Vagina (tissue), 2 donors: ENCODE results near the gene SNAPC3. TPM values are rescaled to one million over a fixed set of nuclear protein-coding genes. Genes with fewer than 3 reads are reported as not detected.

Experiments used
- DNase-seq, 2 donors: peaks; one replicate each; pipeline ENCODE4 v3.0.0-alpha.2; 2017; ENCODE audit errors: extremely low spot score in 2 of 2
- H3K27ac ChIP-seq: fragments of 200-600 bp; sonication (generic); one replicate; pipeline ENCODE4 v1.5.1; 2019
- H3K27me3 ChIP-seq: fragments of 200-600 bp; sonication (generic); one replicate; pipeline ENCODE4 v1.5.1; 2019
- H3K36me3 ChIP-seq, 2 donors: fragments of 200-600 bp; sonication (generic); one replicate each; pipeline ENCODE4 v1.5.1; 2017 to 2019
- H3K4me1 ChIP-seq: fragments of 200-600 bp; sonication (generic); one replicate; pipeline ENCODE4 v1.5.1; 2019
- H3K4me3 ChIP-seq, 2 donors: fragments of 200-600 bp; sonication (generic); 1 replicate in 1 of 2; 2 replicates in 1 of 2; pipeline ENCODE4 v1.5.1; 2016 to 2019
- H3K9me3 ChIP-seq: fragments of 200-600 bp; sonication (generic); one replicate; pipeline ENCODE4 v1.5.1; 2019
- CTCF ChIP-seq, 3 experiments: fragments of 450-650 bp in 2 of 3; fragments of 200-600 bp in 1 of 3; sonication (generic) in 1 of 3; IDR thresholded peaks; one replicate each; pipeline ENCODE4 v1.5.1; 2017 to 2019; ENCODE audit warnings: antibody characterized with exemption in 3 of 3, mild to moderate bottlenecking in 2 of 3, moderate library complexity in 2 of 3
- POLR2A ChIP-seq, 2 donors: fragments of 450-650 bp; IDR thresholded peaks; one replicate each; pipeline ENCODE4 v1.6.1; 2017; ENCODE audit warnings: antibody characterized with exemption in 2 of 2, mild to moderate bottlenecking in 2 of 2, moderate library complexity in 2 of 2
- POLR2AphosphoS5 ChIP-seq, 2 donors: sonication (generic); formaldehyde crosslinking; IDR thresholded peaks; one replicate each; pipeline ENCODE4 v1.9.0; 2017; ENCODE audit warnings: antibody characterized with exemption in 2 of 2, mild to moderate bottlenecking in 2 of 2, low read depth in 1 of 2; ENCODE audit not compliant: insufficient read depth in 1 of 2
- intact Hi-C: fragments of 100-400 bp; cut with DNase I; formaldehyde crosslinking; loops from one replicate; pipeline ENCODE4 v1.15.1; 2023
- total RNA-seq: library from RNA; depleted of rRNA; stranded (reverse); fragments of >200 nt; gene quantifications from one replicate; pipeline ENCODE4 v1.2.3, GENCODE V29; 2016

The SNAPC3 gene
- total RNA-seq, 1 donor from 2014 or later, result 22.6 TPM

- intact Hi-C loops, result no loop called here
Measured at GRCh38 chr9:15498246-15498995, 75.7 kb downstream of the SNAPC3 start.

GRCh38 chr9:15499139-15499538 lies 76.5 kb downstream of the SNAPC3 start:
- no peak for DNase-seq
- no peaks in the 10 kb centered on the region for H3K36me3 ChIP-seq
- H3K4me1 ChIP-seq, result no peaks in the 10 kb centered on the region
- no peak overlapping the region for H3K27ac ChIP-seq
- no peaks in the 10 kb centered on the region for H3K27me3 ChIP-seq
- H3K9me3 ChIP-seq, result no peaks in the 10 kb centered on the region
- intact Hi-C loops, result no loop called here
- TF ChIP-seq POLR2AphosphoS5 (IDR thresholded peaks at IDR 0.05; ENCODE audit: insufficient read depth in 1 of 2, low read depth in 1 of 2) (no peak), POLR2A (IDR thresholded peaks at IDR 0.05) (no peak), CTCF (IDR thresholded peaks at IDR 0.05) (no peak)
- H3K4me3 ChIP-seq, result no peak overlapping the region

More at GRCh38 chr9:15498246-15498995, 75.7 kb downstream of the SNAPC3 start:
- H3K27me3 ChIP-seq, result no peaks in the 10 kb centered on the region
- no peak for TF ChIP-seq CTCF (IDR thresholded peaks at IDR 0.05)
- TF ChIP-seq POLR2A (IDR thresholded peaks at IDR 0.05), result no peak
- no peak for TF ChIP-seq POLR2AphosphoS5 (IDR thresholded peaks at IDR 0.05; ENCODE audit: insufficient read depth in 1 of 2, low read depth in 1 of 2)
- H3K4me1 ChIP-seq, result no peaks in the 10 kb centered on the region
- no peak overlapping the region for H3K27ac ChIP-seq
- no peak overlapping the region for H3K4me3 ChIP-seq
- no peak for DNase-seq
- no peaks in the 10 kb centered on the region for H3K36me3 ChIP-seq
- H3K9me3 ChIP-seq, result no peaks in the 10 kb centered on the region

GRCh38 chr9:15501179-15501578 lies 78.5 kb downstream of the SNAPC3 start:
- no peak overlapping the region for H3K4me3 ChIP-seq
- intact Hi-C loops, result no loop called here
- H3K4me1 ChIP-seq, result no peaks in the 10 kb centered on the region
- H3K27me3 ChIP-seq, result no peaks in the 10 kb centered on the region
- no peak for DNase-seq
- H3K27ac ChIP-seq, result no peak overlapping the region
- H3K9me3 ChIP-seq, result no peaks in the 10 kb centered on the region
- peaks cover 0 to 10% of the 10 kb centered on the region in 2 donors for H3K36me3 ChIP-seq
- TF ChIP-seq POLR2A (IDR thresholded peaks at IDR 0.05), result no peak
- TF ChIP-seq POLR2AphosphoS5 (IDR thresholded peaks at IDR 0.05; ENCODE audit: insufficient read depth in 1 of 2, low read depth in 1 of 2), result no peak
- TF ChIP-seq CTCF (IDR thresholded peaks at IDR 0.05), result no peak

- intact Hi-C loops, result no loop called here
- peaks cover 0 to 10% of the 10 kb centered on the region in 2 donors for H3K36me3 ChIP-seq
- H3K27ac ChIP-seq, result no peak overlapping the region
- H3K9me3 ChIP-seq, result no peaks in the 10 kb centered on the region
- DNase-seq, result no peak
- TF ChIP-seq POLR2AphosphoS5 (IDR thresholded peaks at IDR 0.05; ENCODE audit: insufficient read depth in 1 of 2, low read depth in 1 of 2), result no peak
- TF ChIP-seq CTCF (IDR thresholded peaks at IDR 0.05), result no peak
- no peak for TF ChIP-seq POLR2A (IDR thresholded peaks at IDR 0.05)
- H3K4me3 ChIP-seq, result no peak overlapping the region
- no peaks in the 10 kb centered on the region for H3K4me1 ChIP-seq
- no peaks in the 10 kb centered on the region for H3K27me3 ChIP-seq
Measured at GRCh38 chr9:15501803-15502202, 79.1 kb downstream of the SNAPC3 start.

- intact Hi-C loops, result no loop called here
- TF ChIP-seq POLR2AphosphoS5 (IDR thresholded peaks at IDR 0.05; ENCODE audit: insufficient read depth in 1 of 2, low read depth in 1 of 2) (no peak), POLR2A (IDR thresholded peaks at IDR 0.05) (no peak), CTCF (IDR thresholded peaks at IDR 0.05) (no peak)
- Histone ChIP-seq H3K4me3 (no peak overlapping the region), H3K9me3 (no peaks in the 10 kb centered on the region), H3K36me3 (peaks cover 0 to 10% of the 10 kb centered on the region in 2 donors), H3K27ac (no peak overlapping the region), H3K4me1 (peaks cover 23% of the 10 kb centered on the region), H3K27me3 (no peaks in the 10 kb centered on the region)
- DNase-seq, result no peak
Measured at GRCh38 chr9:15505921-15506320, 83.2 kb downstream of the SNAPC3 start.
